ENCODE results near the gene HPGD. TPM values are rescaled to one million over a fixed set of nuclear protein-coding genes. Genes with fewer than 3 reads are reported as not detected.

The HPGD gene
- total and polyA plus RNA-seq, 2 of the 4 experiments (the other 2 are of a cell fraction) = not detected

- Histone ChIP-seq H3K23ac (ENCODE audit: low read depth, low read length) (no peak overlapping the region), H4K8ac (ENCODE audit: low read depth in 2 of 2, low read length in 2 of 2) (no peak overlapping the region), H2AK9ac (replicated peaks; ENCODE audit: low read depth, low read length, poor library complexity) (no peak overlapping the region), H3K4ac (ENCODE audit: low read depth, low read length) (no peak overlapping the region), H3K27ac (ENCODE audit: insufficient read depth, low read length) (no peak overlapping the region), H4K5ac (ENCODE audit: low read depth, low read length) (no peak overlapping the region), H4K91ac (ENCODE audit: insufficient read depth, low read depth, low read length) (no peak overlapping the region), H3K4me2 (ENCODE audit: low read depth, low read length) (no peak overlapping the region), H3K79me1 (ENCODE audit: low read depth in 1 of 2, low read length in 2 of 2) (no peaks in the 10 kb centered on the region), H3K4me1 (ENCODE audit: control insufficient read depth, insufficient read depth, low read length) (no peaks in the 10 kb centered on the region), H3K27me3 (ENCODE audit: control insufficient read depth, insufficient read depth, low read length) (no peaks in the 10 kb centered on the region), H3K9ac (ENCODE audit: low read depth, low read length) (no peak overlapping the region), H3K14ac (replicated peaks; ENCODE audit: low read depth, low read length) (no peak overlapping the region), H3K9me3 (ENCODE audit: control insufficient read depth, insufficient read depth, low read length) (no peaks in the 10 kb centered on the region; the same call in 1 of the 2 replicates), H3K4me3 (ENCODE audit: insufficient read depth, low read depth, low read length) (no peak overlapping the region), H2BK15ac (ENCODE audit: low read depth, low read length) (no peak overlapping the region), H2AFZ (replicated peaks; ENCODE audit: low read length, poor library complexity) (no peak overlapping the region), H2BK5ac (ENCODE audit: low read depth, low read length, poor library complexity, severe bottlenecking) (no peak overlapping the region), H2AK5ac (ENCODE audit: low read depth, low read length) (no peak overlapping the region), H3K9me1 (ENCODE audit: insufficient read depth, low read length) (no peaks in the 10 kb centered on the region), H3K36me3 (ENCODE audit: control insufficient read depth, insufficient read depth, low read length) (no peaks in the 10 kb centered on the region), H3K18ac (ENCODE audit: low read depth, low read length) (no peak overlapping the region), H2BK120ac (ENCODE audit: low read depth, low read length) (no peak overlapping the region), H2BK20ac (ENCODE audit: low read depth, low read length) (no peak overlapping the region), H3K56ac (ENCODE audit: extremely low read depth, insufficient read depth, low read length) (no peak overlapping the region), H4K20me1 (ENCODE audit: insufficient read depth, low read length) (no peaks in the 10 kb centered on the region)
- WGBS, 2 experiments (ENCODE audit: extremely low coverage in 2 of 2, insufficient read length in 1 of 2) = no CpG with 5 or more reads among the region's 3 CpGs
- no peak for DNase-seq
- no peak for ATAC-seq (ENCODE audit: low read depth)
- intact Hi-C loops (cut with micrococcal nuclease) (no loop called here), dilution Hi-C loops (cut with HindIII; ENCODE audit: low sequenced_read_pairs, unreplicated experiment) (no loop called here), in situ Hi-C loops (cut with MboI; ENCODE audit: low sequenced_read_pairs) (no loop called here)
- TF ChIP-seq NFE2L2 (IDR thresholded peaks at IDR 0.05; ENCODE audit: low read depth, low read length) = no peak
- no peak for TF ChIP-seq RAD21 (IDR thresholded peaks at IDR 0.05; ENCODE audit: low read length)
- TF ChIP-seq MAZ (IDR thresholded peaks at IDR 0.05; ENCODE audit: borderline replicate concordance, low read depth, low read length) = no peak
- TF ChIP-seq SMC3 (IDR thresholded peaks at IDR 0.05; ENCODE audit: low read depth, low read length) = no peak
- TF ChIP-seq CHD1 (IDR thresholded peaks at IDR 0.05; ENCODE audit: low read depth, low read length) = no peak
- TF ChIP-seq RFX5 (IDR thresholded peaks at IDR 0.05; ENCODE audit: low read depth, low read length) = no peak
- CTCF ChIA-PET = interaction anchor here (0.6 kb wide), 1 partner anchor 11 kb away, joined by 3 read pairs; no protein-coding TSS in a partner anchor
- no TSS peak for BruUV-seq (replicated peaks)
- POLR2A ChIA-PET (ENCODE audit: unreplicated experiment) = no interaction called here
Measured at GRCh38 chr4:174534461-174534860, 12.2 kb upstream of the HPGD start.
